Fibroblast of pulmonary artery (primary cell): ENCODE results near the gene LAMTOR3.

Experiments
- DNase-seq: peaks from one replicate; pipeline ENCODE4 v3.0.0-alpha.2; 2010; ENCODE audit warnings: low read depth
- H3K4me3 ChIP-seq: replicated peaks from 2 replicates; pipeline ENCODE4 v1.5.1; 2011; ENCODE audit warnings: low read depth, mild to moderate bottlenecking, control low read depth, low read length, moderate library complexity
- TF ChIP-seq, protein P1 (sequence below): IDR thresholded peaks from 2 replicates; pipeline ENCODE4 v1.5.1; 2011; ENCODE audit warnings: mild to moderate bottlenecking, control low read depth, low read length, inconsistent platforms; ENCODE audit errors: missing control alignments

Gene LAMTOR3

DNA sequence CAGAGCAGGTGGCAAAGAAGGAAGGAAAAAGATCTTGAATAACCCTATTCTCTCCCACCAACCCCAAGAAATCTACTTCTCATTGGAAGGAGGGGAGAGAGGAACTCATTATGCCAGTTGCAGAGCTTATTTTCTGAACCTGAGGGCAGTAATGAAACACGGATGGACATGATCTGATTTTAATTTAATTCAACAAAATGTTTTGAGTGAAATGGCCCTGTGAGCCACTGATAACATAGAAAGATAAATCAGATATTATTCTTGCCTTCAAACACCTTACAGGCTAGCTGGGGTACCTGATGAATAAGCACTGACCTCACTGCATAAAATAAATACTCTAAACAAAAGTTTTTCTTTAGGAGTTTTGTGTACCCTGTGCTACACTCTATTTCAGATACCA lies 47.3 kb downstream of the LAMTOR3 start:
- DNase-seq, result no peak
- H3K4me3 ChIP-seq, result no peak overlapping the region
- TF ChIP-seq, protein P1, sequence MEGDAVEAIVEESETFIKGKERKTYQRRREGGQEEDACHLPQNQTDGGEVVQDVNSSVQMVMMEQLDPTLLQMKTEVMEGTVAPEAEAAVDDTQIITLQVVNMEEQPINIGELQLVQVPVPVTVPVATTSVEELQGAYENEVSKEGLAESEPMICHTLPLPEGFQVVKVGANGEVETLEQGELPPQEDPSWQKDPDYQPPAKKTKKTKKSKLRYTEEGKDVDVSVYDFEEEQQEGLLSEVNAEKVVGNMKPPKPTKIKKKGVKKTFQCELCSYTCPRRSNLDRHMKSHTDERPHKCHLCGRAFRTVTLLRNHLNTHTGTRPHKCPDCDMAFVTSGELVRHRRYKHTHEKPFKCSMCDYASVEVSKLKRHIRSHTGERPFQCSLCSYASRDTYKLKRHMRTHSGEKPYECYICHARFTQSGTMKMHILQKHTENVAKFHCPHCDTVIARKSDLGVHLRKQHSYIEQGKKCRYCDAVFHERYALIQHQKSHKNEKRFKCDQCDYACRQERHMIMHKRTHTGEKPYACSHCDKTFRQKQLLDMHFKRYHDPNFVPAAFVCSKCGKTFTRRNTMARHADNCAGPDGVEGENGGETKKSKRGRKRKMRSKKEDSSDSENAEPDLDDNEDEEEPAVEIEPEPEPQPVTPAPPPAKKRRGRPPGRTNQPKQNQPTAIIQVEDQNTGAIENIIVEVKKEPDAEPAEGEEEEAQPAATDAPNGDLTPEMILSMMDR, result no peak

DNA sequence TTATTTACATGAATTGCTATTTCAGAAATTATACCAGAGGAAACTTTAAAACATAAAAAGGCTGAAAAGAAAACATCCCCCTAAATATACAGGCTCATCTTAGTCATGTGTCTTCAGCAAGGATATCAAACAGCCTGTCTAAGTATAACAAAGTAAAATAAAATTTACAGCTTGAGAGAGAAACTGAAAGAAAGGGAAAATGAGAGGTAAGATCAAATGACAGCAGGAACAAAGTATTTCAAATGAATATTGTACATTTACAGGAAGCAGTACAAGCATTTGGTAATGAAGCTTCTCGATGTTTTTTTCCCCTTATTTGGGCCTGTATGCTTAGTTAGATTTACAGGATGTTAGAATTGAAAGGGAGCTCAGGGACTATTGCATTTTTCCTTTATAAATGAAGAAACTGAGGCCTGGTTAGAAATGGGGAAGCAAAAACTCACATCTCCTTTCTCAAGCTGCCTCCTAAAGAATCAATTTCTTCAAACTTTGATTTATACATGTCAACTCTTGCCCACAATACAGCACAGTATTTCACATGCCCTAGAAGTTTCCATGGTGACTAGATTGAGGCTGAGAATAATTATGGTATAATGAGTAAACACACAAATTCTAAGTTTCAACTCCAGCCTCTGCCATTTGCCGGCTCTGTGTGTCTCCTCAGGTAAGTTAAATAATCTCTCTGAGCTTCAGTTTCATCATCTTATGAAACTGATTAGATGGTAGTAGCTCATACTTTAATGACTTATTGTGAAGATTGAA lies 48.3 kb downstream of the LAMTOR3 start:
- DNase-seq, result no peak
- no peak overlapping the region for H3K4me3 ChIP-seq
- TF ChIP-seq, protein P1, result no peak

DNA sequence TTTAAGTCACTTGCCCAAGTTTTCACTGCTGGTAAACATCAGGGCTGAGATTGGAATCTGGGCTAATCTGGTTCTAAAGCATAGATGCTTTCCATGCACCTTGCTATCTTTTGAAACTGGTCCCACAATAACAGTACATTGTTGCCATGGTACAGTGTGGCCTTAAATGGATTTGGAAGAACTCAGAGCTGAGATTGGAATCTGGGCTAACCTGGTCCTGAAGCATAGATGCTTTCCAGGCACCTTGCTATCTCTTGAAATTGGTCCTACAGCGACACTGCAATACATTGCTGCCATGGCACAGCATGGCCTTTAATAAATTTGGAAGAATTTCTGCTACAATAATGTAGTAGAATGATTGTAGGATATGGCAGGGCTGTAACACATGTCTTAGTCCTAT lies 49.0 kb downstream of the LAMTOR3 start:
- TF ChIP-seq, protein P1, result no peak
- no peak for DNase-seq
- no peak overlapping the region for H3K4me3 ChIP-seq

DNA sequence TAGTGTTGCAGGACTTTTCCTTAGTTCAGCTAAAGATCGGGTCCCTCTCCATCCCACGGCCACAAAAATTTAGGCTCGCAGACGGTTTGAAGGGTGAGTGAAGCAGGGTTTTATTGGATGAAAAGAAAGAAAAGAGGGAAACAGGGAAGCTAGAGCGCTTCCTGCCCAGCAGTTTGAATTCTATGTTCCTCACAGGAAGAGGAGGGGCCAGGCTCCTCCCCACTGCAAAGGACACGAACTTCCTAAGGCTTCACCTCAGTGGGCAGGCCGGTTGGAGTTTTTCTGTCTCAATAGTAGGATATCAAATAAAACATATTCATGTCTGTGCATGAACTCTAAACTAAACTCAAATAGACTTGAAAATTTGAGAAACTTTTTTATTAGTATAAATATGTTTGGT lies 50.2 kb downstream of the LAMTOR3 start:
- no peak overlapping the region for H3K4me3 ChIP-seq
- TF ChIP-seq, protein P1, result no peak
- DNase-seq, result no peak

DNA sequence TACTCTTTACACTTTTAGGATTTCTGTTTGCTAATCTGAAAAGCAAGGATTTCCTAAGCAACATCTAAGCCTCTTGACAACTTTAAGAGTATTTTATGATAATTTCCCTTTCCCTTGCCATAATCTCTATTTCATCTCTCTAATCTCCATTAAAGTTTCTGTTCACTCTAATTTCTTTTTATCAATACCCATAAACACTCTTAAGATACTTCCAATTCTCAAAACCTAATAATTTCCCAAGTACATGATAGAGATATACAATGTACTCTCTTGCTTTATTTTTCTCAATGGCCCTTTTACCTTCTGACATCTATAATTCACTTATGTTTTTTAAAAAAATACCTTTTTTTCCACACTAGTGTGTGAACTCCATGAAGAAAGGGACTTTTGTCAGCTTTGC lies 50.8 kb downstream of the LAMTOR3 start:
- no peak overlapping the region for H3K4me3 ChIP-seq
- TF ChIP-seq, protein P1, result no peak
- no peak for DNase-seq

DNA sequence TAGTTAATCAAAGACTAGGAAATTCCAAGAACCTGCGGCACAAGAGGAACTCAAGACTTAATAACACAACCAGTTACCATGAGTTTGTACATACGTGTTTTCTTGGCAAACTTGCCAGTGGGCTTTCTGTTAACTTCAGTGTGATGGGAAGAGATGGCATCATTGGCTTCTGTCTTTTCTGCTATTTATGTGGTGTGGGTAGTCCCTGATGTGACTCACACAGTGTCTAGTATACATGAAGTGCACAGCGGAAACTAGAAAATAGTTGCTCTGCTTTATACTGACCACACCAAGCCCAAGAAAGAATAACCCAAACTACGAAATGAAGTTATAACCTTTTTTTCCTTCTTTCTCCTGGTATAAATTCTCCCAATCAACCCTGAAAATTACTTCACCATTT lies 53.1 kb downstream of the LAMTOR3 start:
- no peak for DNase-seq
- H3K4me3 ChIP-seq, result no peak overlapping the region
- TF ChIP-seq, protein P1, result no peak

DNA sequence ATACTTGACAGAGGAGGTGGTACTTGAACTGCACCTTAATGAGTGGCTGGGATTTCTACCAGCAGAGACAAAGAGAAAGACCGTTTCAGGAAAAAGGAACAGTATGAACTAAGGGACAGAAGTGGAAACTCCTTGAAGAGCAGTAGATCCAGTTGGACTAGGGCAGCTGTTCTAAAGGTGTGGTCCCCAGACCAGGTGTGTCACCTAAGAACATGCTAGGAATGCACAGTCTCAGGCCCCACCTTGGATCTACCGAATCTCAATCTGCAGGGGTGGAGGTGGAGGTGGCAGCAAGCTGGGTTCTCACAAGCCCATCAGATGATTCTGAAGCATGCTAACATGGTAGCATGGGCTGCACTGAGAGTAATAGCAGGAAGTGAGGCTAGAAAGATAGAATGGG lies 55.3 kb downstream of the LAMTOR3 start:
- DNase-seq, result no peak
- TF ChIP-seq, protein P1, result no peak
- H3K4me3 ChIP-seq, result no peak overlapping the region
